Fibroblast of lung (primary cell): ENCODE results near the gene PPP1R15B. TPM values are rescaled to one million over a fixed set of nuclear protein-coding genes. Genes with fewer than 3 reads are reported as not detected.

Experiments used
- DNase-seq, 2 donors: peaks; one replicate each; pipeline versions ENCODE4 v3.0.0 to v3.0.0-alpha.2; 2010; ENCODE audit warnings: low read depth in 2 of 2
- H2AFZ ChIP-seq: 2 replicates; pipeline ENCODE4 v1.5.1; 2012; ENCODE audit warnings: low read length, control low read depth, inconsistent platforms
- H3K27ac ChIP-seq: 2 replicates; pipeline ENCODE4 v1.5.1; 2011; ENCODE audit warnings: low read length, control low read depth; ENCODE audit not compliant: insufficient read depth
- H3K27me3 ChIP-seq: 2 replicates; pipeline ENCODE4 v1.5.1; 2011; ENCODE audit warnings: mild to moderate bottlenecking, low read length; ENCODE audit not compliant: control insufficient read depth, insufficient read depth
- H3K36me3 ChIP-seq: 2 replicates; pipeline ENCODE4 v1.5.1; 2011; ENCODE audit warnings: low read length; ENCODE audit not compliant: control insufficient read depth, insufficient read depth
- H3K4me1 ChIP-seq: 2 replicates; pipeline ENCODE4 v1.5.1; 2011; ENCODE audit warnings: low read length; ENCODE audit not compliant: control insufficient read depth, insufficient read depth; ENCODE audit errors: extremely low read depth
- H3K4me2 ChIP-seq: 2 replicates; pipeline ENCODE4 v1.5.1; 2011; ENCODE audit warnings: low read length, control low read depth; ENCODE audit not compliant: insufficient read depth; ENCODE audit errors: extremely low read depth
- H3K4me3 ChIP-seq, 4 experiments: fragments of 200-600 bp in 1 of 4; sonication (generic) in 1 of 4; replicated peaks in 1 of 4; 2 replicates each; pipeline ENCODE4 v1.5.1; 2011 to 2016; ENCODE audit warnings: low read length in 4 of 4, low read depth in 3 of 4, mild to moderate bottlenecking in 3 of 4, control low read depth in 2 of 4, inconsistent platforms in 1 of 4, mixed read lengths in 1 of 4; ENCODE audit not compliant: insufficient read depth in 1 of 4; ENCODE audit errors: control extremely low read depth in 1 of 4
- H3K79me2 ChIP-seq: 2 replicates; pipeline ENCODE4 v1.5.1; 2012; ENCODE audit warnings: mild to moderate bottlenecking, low read length, inconsistent platforms; ENCODE audit not compliant: control insufficient read depth, insufficient read depth
- H3K9ac ChIP-seq: 2 replicates; pipeline ENCODE4 v1.5.1; 2011; ENCODE audit warnings: mild to moderate bottlenecking, low read length, control low read depth; ENCODE audit not compliant: insufficient read depth
- H3K9me3 ChIP-seq: 2 replicates; pipeline ENCODE4 v1.5.1; 2012; ENCODE audit warnings: low read depth, low read length; ENCODE audit not compliant: control insufficient read depth, insufficient read depth
- H4K20me1 ChIP-seq: 2 replicates; pipeline ENCODE4 v1.5.1; 2011; ENCODE audit warnings: low read length; ENCODE audit not compliant: control insufficient read depth, insufficient read depth; ENCODE audit errors: extremely low read depth
- EZH2 ChIP-seq: IDR thresholded peaks from 2 replicates; pipeline ENCODE4 v1.5.1; 2012; ENCODE audit warnings: low read length, control low read depth, mild to moderate bottlenecking; ENCODE audit errors: missing control alignments
- polyA plus RNA-seq, 2 donors: library from polyadenylated mRNA; depleted of rRNA in 1 of 2; stranded (reverse) in 1 of 2; unstranded in 1 of 2; fragments of >200 nt; gene quantifications; 2 replicates each; pipeline ENCODE4 v1.2.1, GENCODE V29; 2011 to 2012; ENCODE audit warnings: missing spikeins in 1 of 2
- total RNA-seq: library from RNA; depleted of rRNA; stranded (reverse); fragments of >200 nt; gene quantifications from 2 replicates; pipeline ENCODE4 v1.2.1, GENCODE V29; 2014
- TF ChIP-seq, protein P1 (sequence below), 2 donors: IDR thresholded peaks in 1 of 2; conservative IDR thresholded peaks in 1 of 2; 1 replicate in 1 of 2; 2 replicates in 1 of 2; pipeline ENCODE4 v1.5.1; 2011 to 2012; ENCODE audit warnings: low read length in 2 of 2, control low read depth in 1 of 2, inconsistent platforms in 1 of 2, low read depth in 1 of 2, mild to moderate bottlenecking in 1 of 2

PPP1R15B gene
- total and polyA plus RNA-seq, 2 donors (not counting 1 experiment from before 2014, with no cell fraction given): 22.4 to 27.7 TPM

DNA sequence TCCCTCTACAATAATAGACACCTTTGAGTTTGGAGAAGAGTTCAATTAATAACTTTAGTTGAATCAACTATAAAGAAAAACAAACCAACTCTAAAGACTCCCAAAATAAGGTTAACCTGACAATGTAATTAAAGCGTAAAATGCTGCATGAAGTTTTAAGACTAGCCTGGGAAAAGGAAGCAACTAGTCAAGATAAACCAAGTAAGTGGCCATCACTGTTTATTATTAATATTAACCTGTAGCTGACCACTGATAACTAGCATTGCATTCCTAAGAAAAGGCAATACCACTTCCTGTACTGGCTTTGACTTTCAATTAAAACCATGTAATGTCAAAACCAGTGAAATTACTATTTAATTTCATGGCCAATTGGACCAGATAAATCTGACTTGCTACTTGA lies 3.0 kb downstream of the PPP1R15B start:
- peaks cover 2% of the 10 kb centered on the region for H3K4me1 ChIP-seq
- peak overlapping the region; percentile 86 to 99 (median 97) for H3K4me3 ChIP-seq
- peak overlapping the region; percentile 18 for H3K9ac ChIP-seq
- H3K27me3 ChIP-seq: no peaks in the 10 kb centered on the region
- no peak overlapping the region for H3K27ac ChIP-seq
- no peaks in the 10 kb centered on the region for H3K9me3 ChIP-seq
- H4K20me1 ChIP-seq: peaks cover 16% of the 10 kb centered on the region
- H3K4me2 ChIP-seq: peak overlapping the region; percentile 98
- no peaks in the 10 kb centered on the region for H3K36me3 ChIP-seq
- H2AFZ ChIP-seq: no peak overlapping the region
- TF ChIP-seq, protein P1, sequence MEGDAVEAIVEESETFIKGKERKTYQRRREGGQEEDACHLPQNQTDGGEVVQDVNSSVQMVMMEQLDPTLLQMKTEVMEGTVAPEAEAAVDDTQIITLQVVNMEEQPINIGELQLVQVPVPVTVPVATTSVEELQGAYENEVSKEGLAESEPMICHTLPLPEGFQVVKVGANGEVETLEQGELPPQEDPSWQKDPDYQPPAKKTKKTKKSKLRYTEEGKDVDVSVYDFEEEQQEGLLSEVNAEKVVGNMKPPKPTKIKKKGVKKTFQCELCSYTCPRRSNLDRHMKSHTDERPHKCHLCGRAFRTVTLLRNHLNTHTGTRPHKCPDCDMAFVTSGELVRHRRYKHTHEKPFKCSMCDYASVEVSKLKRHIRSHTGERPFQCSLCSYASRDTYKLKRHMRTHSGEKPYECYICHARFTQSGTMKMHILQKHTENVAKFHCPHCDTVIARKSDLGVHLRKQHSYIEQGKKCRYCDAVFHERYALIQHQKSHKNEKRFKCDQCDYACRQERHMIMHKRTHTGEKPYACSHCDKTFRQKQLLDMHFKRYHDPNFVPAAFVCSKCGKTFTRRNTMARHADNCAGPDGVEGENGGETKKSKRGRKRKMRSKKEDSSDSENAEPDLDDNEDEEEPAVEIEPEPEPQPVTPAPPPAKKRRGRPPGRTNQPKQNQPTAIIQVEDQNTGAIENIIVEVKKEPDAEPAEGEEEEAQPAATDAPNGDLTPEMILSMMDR (conservative IDR thresholded peaks at IDR 0.05 in 1 of 2, IDR thresholded peaks at IDR 0.05 in 1 of 2; ENCODE audit: low read depth in 1 of 2, low read length in 2 of 2): no peak
- no peak for TF ChIP-seq EZH2
- H3K79me2 ChIP-seq: peaks cover 74% of the 10 kb centered on the region
- no peak for DNase-seq

DNA sequence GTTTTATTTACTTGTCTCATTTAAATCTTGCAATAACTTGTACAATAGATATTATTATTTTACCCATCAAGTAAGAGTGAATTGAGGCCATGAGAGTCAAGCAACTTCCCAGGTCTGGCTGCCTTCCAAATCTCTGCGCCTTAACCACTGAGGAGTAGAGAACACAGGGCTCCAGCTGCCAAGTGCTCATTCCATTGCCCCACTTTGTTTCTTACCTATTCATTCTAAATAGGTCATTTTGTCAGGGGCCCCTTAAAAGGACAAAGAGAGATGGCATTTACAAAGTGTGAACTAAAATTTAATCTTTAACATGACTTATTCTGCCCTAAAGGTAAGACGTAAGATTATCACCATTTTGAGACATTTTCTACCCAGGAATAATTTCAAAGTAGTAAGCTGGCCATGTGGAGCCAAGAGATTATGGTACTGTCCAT lies 3.5 kb downstream of the PPP1R15B start:
- DNase-seq: peak; percentile 78 to 80
- H3K4me3 ChIP-seq: peak overlapping the region; percentile 86 to 99 (median 97)
- TF ChIP-seq EZH2: no peak
- TF ChIP-seq, protein P1 (conservative IDR thresholded peaks at IDR 0.05 in 1 of 2, IDR thresholded peaks at IDR 0.05 in 1 of 2; ENCODE audit: low read depth in 1 of 2, low read length in 2 of 2): no peak
- H3K27ac ChIP-seq: no peak overlapping the region
- no peaks in the 10 kb centered on the region for H3K9me3 ChIP-seq
- peak overlapping the region; percentile 98 for H3K4me2 ChIP-seq
- peaks cover 2% of the 10 kb centered on the region for H3K4me1 ChIP-seq
- H4K20me1 ChIP-seq: peaks cover 16% of the 10 kb centered on the region
- H3K9ac ChIP-seq: peak overlapping the region; percentile 35
- no peak overlapping the region for H2AFZ ChIP-seq
- H3K36me3 ChIP-seq: no peaks in the 10 kb centered on the region
- peaks cover 74% of the 10 kb centered on the region for H3K79me2 ChIP-seq
- H3K27me3 ChIP-seq: no peaks in the 10 kb centered on the region

DNA sequence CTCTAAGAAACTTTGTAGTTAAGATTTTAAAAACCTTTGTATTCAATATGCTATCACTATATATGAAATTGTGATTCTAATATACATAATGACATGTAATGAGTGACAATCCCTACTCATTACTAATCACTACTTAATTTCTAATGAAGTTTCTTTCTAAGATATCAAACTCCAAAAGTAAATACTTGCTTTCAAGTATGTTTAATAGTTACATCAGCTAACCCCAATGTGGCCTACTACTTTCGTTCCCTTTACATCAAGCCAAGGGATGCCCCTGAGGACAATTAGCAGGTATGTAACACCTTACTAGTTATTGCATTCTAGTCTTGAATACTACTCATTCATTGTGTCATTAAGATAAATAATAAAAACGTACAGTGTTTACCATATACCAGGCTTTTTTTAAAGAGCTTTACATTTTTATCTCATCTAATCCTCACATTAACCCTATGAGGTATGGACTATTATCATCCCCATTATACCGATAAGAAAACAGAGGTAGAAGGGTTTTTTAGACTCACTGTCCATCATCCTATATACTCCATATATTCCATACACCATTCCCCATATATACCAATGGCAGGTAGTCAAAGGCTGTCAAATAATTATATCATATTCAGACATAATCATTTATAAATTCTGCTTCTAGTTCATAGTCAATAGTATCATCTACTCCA lies 4.2 kb downstream of the PPP1R15B start:
- Histone ChIP-seq H2AFZ (no peak overlapping the region), H3K9me3 (no peaks in the 10 kb centered on the region), H3K27me3 (no peaks in the 10 kb centered on the region), H3K4me2 (peak overlapping the region; percentile 98), H3K27ac (no peak overlapping the region), H3K79me2 (peaks cover 75% of the 10 kb centered on the region), H3K4me1 (peaks cover 2% of the 10 kb centered on the region), H3K36me3 (no peaks in the 10 kb centered on the region), H4K20me1 (peaks cover 16% of the 10 kb centered on the region), H3K4me3 (peak overlapping the region; percentile 86 to 99 (median 97)), H3K9ac (peak overlapping the region; percentile 29)
- TF ChIP-seq, protein P1 (conservative IDR thresholded peaks at IDR 0.05 in 1 of 2, IDR thresholded peaks at IDR 0.05 in 1 of 2; ENCODE audit: low read depth in 1 of 2, low read length in 2 of 2): no peak
- TF ChIP-seq EZH2: no peak
- DNase-seq: peak in 1 of 2 donors; percentile 38
